SIG-M5 (cell line): ENCODE results near the gene PLA2G5.
"Not testable (repeated sequence)": the region's sequence is repeated elsewhere in the genome, so short reads cannot be mapped to it uniquely, and the experiment has no call there.

Experiments
- DNase-seq: peaks from one replicate; lab custom pipeline; 2025; lab: John Stamatoyannopoulos, UW

PLA2G5 gene, protein sequence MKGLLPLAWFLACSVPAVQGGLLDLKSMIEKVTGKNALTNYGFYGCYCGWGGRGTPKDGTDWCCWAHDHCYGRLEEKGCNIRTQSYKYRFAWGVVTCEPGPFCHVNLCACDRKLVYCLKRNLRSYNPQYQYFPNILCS

DNA sequence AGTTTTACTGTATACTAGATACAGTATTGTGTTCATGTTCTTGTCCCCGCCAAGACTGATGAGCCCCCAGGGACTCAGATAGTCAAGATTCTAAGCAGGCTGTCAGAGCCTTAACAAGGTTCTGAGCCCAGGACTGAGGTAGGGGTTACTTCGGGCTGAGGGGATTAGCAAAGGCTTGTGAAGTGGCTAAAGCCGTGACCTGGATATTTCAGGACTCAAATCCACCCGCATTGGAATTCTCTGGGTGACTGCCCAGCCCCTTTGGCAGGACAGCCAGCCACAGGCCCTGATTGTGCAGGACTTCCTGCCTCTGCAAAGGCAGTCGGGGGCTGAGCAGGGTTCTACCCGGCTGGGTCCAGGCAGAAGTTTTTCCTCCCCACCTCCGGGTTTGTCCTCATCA, at the start of gene PLA2G5:
Gene PLA2G5, plus strand, starts transcription at position 321 of the 400 bp plus-strand sequence. CDS start 14,637 bp downstream, outside the sequence.
- no peak for DNase-seq

DNA sequence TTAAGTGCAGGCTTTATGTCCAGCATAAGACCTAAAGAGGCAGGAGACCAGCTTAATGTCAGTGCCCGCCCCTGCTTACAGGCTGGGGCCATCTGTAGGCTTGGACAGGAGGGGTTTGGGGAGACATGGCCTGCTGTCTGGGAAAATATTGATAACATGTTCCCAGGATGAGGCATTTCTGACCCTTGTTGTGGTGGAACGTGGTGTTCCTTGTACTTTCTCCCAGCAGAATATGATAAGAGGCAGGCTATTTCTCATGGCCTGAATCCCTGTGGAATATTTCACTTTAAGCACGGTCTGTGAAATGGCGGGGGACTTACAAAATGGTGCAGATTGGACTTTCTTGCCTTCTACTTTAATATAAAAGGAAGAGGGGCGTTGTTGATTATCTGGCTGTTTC, 41.9 kb upstream of the PLA2G5 start:
- no peak for DNase-seq

DNA sequence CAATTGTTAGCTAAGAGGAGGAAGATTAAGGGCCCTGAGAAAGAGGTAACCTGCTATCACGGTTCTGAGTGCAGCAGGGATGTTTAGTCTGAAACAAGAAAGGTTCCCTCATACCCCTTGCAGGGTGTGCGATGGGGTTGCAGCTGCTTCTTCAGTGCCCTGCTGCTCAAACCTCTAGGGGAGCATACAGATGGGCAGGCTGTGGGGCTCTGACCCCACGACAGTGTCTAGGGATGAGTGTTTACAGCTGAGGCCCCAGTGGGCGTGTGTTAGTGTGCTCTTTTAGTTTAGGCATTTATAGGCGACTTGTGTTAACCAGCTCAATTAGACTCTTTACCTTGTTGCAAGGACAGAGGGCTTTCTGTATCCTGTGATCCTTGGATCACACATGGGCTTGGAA, 41.3 kb upstream of the PLA2G5 start:
- no peak for DNase-seq

DNA sequence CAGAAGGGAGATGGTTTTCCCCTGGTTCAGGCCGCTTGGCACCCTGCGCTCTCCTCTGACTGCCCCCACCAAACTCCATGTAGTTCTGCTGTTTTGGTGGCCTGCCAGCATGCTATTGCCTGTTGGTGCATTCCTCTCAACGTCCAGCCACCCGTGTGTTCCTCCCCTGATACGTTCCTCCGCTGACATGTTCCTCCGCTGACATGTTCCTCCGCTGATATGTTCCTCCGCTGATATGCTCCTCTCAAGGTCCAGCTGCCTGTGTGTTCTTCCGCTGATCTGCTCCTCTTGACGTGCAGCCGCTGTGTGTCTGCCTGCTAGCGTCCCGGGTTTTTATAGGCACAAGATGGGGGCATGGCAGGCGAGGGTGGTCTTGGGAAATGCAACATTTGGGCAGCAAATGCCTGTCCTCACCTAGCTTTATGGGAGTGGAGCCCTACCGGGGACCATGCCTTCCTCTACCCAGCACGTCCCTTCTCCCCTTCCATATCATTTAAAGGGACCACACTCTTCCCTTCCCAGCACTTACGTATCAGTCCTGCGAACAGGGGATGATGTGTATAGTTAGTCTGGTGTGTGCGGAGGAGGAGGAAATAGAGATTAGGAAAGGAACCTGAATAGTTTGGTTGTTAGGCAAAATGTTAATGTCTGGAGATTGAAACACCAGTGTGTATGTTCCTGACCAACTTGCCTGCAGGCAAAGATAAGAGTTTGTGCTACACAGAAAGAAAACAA, 40.6 kb upstream of the PLA2G5 start:
- DNase-seq = no peak

DNA sequence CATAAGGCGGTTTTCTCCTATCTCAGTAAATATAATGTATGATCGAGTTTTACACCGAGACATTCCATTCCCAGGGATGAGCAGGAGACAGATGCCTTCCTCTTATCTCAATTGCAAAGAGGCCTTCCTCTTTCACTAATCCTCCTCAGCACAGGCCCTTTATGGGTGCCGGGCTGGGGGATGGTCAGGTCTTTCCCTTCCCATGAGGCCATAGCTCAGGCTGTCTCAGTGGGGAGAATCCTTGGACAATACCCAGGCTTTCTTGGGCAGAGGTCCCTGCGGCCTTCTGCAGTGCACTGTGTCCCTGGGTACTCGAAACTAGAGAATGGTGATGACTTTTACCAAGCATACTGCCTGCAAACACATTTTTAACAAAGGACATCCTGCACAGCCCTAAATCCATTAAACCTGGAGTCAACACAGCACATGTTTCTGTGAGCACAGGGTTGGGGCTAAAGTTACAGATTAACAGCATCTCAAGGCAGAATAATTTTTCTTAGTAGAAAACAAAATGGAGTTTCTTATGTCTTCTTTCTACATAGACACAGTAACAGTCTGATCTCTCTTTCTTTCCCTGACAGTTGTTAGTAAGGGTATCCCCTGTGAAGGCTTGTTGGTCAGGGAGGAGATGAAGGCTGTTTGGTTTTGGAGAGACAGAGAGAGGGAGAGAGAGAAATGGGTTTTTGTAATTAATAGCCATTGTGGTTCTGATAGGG, 39.4 kb upstream of the PLA2G5 start:
- not testable (repeated sequence) for DNase-seq

DNA sequence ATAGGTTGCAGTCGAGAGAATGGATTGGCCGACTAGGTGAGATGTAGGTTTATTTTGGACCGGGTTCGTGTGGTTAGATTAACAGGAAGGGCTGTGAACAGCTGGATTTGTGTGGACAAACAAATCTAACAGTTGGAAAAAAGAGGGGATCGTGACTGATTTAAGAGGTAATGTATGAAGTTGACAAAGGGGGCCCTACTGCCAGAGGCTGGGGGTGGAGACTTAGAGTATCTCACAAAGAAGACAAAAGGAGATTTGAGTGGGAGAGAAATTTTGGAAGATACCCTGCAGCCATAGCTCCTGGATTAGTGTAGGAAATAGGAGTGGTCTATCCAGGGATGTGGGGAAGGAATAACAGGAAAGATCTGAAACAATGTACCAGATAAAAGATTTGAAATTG, 38.8 kb upstream of the PLA2G5 start:
- DNase-seq = no peak

DNA sequence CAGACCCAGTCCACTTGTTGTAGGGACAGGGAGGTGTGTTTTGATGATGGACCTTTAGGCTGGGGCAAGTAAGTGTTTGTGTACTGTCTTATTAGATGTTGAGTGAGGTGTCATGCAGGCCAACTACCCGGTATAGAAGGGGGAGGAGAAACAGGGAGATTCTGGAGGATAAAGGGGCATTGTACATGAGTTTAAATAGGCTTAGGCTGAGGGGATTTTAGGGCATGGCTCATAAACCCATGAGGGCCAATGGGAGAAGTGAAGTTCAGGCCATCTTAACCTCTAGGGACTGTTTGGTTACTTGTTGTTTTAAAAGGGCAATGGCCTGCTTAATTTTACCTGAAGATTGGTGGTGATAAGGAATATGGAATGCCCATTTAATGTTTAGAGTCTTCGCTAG, 38.2 kb upstream of the PLA2G5 start:
- DNase-seq = no peak

DNA sequence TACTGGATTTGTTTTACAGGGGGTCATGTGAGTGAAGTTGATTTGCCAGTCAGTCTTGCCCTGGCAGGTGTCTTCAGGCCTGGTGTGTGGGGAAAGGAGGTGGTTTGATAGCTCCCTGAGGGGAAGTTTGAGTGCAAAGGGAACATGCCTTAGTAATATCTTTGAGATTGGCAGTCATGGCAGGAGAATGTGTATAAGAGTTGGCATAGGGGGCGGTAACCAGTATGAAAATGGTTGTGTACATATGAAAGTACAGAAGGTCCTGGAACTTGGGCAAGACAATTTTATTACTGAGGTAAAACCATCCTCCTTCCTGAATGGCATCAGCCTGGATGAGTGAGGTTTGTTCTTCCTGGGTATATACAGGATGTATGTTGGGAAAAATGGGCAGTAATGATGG, 37.6 kb upstream of the PLA2G5 start:
- no peak for DNase-seq

DNA sequence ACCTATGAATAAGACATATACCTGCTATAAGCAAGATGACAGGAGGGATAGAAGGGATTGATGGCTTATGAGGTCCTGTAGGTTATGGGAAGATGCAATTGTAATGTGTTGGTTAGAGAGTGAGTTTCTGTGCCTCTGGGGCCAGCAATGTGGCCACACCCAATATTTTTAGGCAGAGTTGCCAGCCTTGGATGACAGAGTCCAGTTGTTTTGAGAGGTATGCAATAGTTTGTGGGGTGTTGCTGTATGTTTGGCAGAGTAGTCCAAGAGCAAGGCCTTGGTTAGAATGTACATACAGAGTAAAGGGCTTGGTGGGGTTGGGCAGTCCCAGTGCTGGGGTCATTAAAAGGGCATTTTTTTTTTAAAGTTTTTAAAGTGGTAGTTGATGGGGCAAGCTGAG, 36.6 kb upstream of the PLA2G5 start:
- no peak for DNase-seq

DNA sequence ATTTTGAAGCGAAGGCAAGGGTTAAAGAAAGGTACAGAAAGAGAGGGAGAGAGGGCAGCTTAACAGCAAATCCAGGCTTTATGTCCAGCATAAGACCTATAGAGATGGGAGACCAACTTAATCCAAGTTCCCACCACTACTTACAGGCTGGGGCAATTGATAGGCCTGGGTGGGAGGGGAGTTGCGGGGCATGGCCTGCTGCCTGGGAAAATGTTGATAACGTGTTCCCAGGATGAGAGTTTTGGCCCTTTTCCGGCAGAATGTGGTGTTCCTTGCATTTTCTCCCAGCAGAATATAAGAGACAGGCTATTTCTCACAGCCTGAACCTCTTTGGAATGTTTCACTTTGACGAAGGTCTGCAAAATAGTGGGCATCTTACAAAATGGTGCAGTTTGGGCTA, 34.9 kb upstream of the PLA2G5 start:
- no peak for DNase-seq

DNA sequence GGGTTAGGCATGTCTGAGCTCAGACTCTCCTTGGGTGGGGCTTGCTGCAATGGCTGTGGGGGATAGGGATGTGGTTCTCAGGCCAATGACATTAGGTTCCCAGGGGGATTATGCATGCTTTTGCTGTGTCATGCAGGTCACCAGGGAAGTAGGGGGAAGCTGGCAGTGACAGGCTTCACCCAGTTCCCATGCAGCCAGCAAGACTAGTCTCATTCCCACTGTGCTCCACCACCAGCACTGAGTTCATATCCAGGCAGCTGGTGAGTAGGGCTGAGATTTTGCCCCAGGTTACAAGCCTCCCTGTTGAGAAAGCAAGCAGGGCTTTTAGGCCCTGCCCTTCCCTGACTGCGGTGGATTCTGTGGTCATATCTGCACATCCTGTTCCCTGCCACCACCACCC, 32.1 kb upstream of the PLA2G5 start:
- DNase-seq = no peak

DNA sequence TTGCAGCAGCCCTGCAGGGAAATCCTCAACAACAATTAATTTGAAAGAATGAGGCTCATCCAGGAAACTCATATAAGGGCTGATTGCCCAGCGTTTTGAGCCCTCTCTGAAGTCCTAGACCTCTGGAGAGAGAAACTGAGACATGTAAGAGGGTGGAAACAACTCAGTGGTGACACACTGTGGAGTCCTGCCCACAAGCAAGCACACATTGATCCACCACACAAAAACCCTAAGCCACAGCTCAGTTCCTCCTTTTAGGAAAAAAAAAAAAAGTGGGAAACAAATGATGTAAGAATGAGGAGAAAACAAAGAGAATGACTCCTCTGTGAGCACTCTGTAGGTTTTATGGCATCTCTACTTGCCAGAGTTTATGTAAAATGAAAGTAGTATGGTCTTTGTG, 22.9 kb upstream of the PLA2G5 start:
- DNase-seq = no peak

DNA sequence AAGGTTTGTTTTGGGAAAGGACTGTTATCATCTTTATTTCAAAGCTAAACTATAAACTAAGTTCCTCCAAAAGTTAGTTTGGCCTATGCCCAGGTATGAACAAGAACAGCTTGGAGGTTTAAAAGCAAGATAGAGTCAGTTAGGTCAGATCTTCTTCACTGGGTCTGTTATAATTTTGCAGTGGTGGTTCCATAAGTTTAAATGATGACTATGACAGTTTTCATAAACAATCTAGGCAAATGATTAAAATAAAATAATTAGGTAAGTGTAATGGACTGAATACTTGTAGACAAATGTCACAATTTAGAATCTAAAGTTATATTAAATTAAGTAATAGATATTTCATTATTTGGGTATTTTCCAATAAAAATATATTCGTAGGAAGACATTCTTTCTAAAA, 21.4 kb upstream of the PLA2G5 start:
- no peak for DNase-seq

DNA sequence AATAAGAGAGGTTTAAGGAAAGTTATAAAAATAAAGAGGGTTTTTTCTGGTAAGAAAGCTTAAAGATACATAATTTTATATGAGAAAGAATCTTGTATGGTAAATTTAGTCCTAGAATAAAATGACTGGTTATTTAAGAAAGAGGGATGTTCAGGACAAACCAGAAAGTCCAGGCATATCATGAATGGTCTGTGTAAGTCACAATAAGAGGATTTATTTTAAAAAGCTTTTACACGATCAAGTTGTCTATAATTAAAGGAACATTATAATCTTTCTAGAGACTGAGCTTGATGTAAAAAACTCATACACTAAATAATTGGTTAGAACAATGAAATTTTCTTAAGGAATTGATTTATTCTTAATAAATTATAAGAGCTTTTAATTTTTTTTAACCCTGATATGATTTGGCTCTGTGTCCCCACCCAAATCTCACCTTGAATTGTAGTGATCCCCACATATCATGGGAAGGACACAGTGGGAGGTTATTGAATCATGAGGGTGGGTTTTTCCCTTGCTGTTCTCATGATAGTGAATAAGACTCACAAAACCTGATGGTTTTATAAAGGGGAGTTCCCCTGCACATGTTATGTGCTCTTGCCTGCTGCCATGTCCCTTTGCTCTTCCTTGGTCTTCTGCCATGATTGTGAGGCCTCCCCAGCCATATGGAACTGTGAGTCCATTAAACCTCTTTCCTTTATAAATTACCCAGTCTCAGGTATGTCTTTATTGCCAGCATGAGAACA, 20.8 kb upstream of the PLA2G5 start:
- not testable (repeated sequence) for DNase-seq

DNA sequence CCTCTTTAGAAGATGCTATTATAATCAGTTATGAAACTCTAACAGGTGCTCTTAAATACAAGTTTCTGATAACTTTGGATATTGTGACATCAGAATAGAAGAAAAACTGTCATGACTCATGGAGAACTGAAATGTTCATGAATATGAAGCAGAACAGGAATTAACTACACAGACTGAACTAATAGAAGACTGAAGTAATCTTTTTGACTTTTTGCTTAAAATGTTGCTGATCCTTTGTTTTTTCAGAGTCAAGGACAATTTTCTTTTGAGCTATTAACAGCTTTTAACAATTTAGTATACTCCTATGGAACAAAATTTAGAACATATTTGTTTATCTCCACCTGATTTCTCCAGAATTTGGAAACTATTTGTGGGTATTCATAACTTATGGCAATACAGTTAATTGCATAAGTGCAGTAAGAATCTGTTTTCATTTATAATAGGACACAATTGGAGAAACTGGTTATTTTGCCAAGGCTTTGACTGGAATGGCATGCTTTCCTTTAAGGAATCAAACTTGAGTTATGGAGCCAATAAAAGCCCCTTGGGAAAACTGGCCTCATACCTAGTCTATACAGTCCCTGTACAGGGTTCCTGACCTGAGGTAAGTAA, 18.7 kb upstream of the PLA2G5 start:
- DNase-seq = no peak

DNA sequence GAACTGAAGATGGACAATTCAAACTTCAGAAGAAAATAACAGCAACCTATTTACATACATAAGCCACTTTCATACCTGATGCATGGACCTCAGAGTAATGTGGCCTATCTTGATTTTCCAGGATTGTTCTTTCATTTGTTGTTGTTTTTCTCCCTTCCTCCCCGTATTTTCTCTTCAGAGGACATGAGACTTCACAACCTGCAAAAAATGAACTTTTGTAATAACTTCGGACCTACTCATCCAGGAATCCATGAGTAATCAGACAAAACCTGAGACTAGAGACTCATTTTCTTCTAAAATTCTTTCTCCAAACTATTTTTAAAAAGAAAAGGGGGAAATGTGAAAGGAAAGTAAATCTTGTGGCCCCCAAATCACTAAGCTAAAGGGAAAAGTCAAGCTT, 17.6 kb upstream of the PLA2G5 start:
- DNase-seq = no peak

DNA sequence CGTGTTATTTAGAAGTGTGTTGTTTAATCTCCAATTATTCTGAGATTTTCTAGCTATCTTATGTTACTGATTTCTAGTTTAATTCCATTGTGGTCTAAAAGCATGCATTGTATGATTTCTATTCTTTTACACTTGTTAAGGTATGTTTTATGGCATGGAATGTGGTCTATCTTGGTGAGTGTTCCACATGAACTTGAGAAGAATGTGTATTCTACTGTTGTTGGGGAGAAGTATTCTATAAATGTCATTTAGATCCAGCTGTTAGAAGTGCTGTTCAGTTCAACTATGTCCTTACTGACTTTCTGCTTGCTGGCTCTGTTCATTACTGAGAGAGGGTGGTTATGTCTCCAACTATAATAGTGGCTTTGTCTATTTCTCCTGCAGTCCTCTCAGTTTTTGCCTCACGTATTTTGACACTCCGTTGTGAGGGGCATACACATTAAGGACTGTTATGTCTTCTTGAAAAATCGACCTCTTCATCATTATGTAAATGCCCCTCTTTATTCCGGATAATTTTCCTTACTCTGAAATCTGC, 12.0 kb upstream of the PLA2G5 start:
- no peak for DNase-seq

DNA sequence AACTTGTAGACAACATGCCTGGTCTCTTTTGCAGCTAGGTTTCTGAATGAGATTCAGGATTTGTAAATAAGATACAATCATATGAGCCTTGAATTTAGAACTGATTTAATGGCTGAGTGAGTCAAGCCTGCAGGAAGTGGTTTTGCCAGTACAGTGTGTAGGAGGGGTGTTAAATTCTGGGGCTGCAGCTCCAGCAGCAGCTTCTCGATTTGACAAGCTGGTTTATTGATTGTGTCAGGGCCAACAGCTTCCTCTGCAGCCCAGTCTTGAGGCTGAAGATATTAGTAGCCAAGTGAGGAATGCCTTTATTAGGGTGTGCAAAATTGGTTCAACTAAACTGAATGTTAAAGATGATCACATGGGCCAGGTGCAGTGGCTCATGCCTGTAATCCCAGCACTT, 11.5 kb upstream of the PLA2G5 start:
- no peak for DNase-seq

DNA sequence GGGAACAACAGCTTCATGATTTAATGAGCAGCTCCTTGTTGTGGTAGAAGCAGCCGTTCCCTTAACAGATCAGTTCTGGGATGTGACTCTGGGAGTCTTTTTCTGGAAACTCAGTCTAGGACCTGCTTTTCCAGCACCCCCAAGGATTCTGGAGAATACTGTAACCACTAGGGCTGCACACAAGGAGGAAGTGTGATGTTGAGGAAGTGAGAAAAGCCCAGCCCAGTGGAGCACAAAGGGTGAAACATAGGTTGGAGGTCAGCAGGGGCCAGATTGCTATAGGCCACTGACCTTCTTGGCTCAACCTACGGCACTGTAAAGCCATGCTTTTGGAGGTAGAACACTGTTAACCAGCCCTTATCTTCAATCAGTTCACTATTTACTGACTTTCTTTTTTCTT, 10.1 kb upstream of the PLA2G5 start:
- no peak for DNase-seq

DNA sequence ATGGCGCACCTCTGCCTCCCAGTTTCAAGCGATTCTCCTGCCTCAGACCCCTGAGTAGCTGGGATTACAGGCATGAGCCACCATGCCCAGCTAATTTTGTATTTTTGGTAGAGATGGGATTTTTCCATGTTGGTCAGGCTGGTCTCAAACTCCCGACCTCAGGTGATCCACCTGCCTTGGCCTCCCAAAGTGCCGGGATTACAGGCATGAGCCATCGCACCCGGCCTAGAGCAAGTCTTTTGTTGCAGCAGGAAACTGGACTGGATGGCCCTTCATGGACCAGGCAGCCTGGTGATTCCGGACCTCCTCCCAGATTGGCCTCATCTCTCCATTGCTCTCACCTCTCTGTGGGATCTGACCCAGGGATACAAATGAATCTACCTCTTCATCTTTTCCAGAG, 9.2 kb upstream of the PLA2G5 start:
- not testable (repeated sequence) for DNase-seq

DNA sequence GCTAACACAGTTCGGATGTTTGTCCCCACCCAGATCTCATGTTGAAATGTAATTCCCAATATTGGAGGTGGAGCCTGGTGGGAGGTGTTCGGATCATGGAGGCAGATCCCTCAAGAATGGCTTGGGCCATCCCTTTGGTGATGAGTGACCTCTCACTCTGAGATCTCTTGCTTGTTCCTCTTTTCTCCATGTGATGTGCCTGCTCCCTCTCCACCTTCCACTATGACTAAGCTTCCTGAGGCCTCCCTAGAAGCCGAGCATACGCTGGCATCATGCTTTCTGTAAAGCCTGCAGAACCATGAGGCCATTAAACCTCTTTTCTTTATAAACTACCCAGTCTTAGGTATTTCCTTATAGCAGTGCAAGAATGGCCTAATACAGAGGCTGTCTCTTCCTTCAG, 8.1 kb upstream of the PLA2G5 start:
- DNase-seq = no peak

DNA sequence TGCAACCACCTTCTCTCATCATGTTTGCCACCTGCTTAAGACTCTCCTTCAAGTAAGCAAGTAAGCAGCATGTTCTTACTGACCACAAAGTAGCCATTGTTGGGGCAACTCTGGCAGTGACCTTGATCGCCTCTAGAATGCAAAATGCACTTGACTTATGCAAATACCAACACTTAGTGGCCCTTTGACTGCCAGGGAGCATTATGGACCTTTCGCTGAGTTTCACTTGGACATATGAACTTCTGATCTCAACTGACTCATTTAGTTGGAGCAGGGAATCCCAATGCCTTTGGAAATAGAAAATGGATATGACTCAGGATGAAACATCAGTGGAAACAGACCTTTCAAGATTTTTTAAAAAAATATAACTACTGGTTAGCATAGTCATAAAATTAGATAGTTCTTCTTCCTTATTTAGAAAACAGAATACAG, 6.1 kb upstream of the PLA2G5 start:
- DNase-seq = no peak
